Measurements from ENCODE around the gene GYPC.
"Not testable (repeated sequence)": the region's sequence is repeated elsewhere in the genome, so short reads cannot be mapped to it uniquely, and the experiment has no call there.

The GYPC gene

GRCh38 chr2:126665483-126665882, 9.5 kb downstream of the GYPC start:
- in situ Hi-C loops (cut with HindIII; ENCODE audit: low sequenced_read_pairs) = no loop called here

GRCh38 chr2:126668254-126668653, 12.3 kb downstream of the GYPC start:
- in situ Hi-C loops (cut with HindIII; ENCODE audit: low sequenced_read_pairs) = no loop called here

GRCh38 chr2:126669772-126670171, 13.8 kb downstream of the GYPC start:
- in situ Hi-C loops (cut with HindIII; ENCODE audit: low sequenced_read_pairs) = no loop called here

- in situ Hi-C loops (cut with HindIII; ENCODE audit: low sequenced_read_pairs) = no loop called here
Observed at GRCh38 chr2:126671488-126671887, 15.5 kb downstream of the GYPC start.

GRCh38 chr2:126672980-126673605, 17.1 kb downstream of the GYPC start:
- in situ Hi-C loops (cut with HindIII; ENCODE audit: low sequenced_read_pairs) = no loop called here

GRCh38 chr2:126674075-126674744, 18.3 kb downstream of the GYPC start:
- in situ Hi-C loops (cut with HindIII; ENCODE audit: low sequenced_read_pairs) = no loop called here

GRCh38 chr2:126675637-126676036, 19.7 kb downstream of the GYPC start:
- in situ Hi-C loops (cut with HindIII; ENCODE audit: low sequenced_read_pairs) = no loop called here

GRCh38 chr2:126676221-126677175, 20.5 kb downstream of the GYPC start:
- in situ Hi-C loops (cut with HindIII; ENCODE audit: low sequenced_read_pairs) = no loop called here

GRCh38 chr2:126677176-126677538, 21.2 kb downstream of the GYPC start:
- in situ Hi-C loops (cut with HindIII; ENCODE audit: low sequenced_read_pairs) = no loop called here

- in situ Hi-C loops (cut with HindIII; ENCODE audit: low sequenced_read_pairs) = no loop called here
Observed at GRCh38 chr2:126678269-126679065, 22.5 kb downstream of the GYPC start.

GRCh38 chr2:126679094-126679713, 23.2 kb downstream of the GYPC start:
- in situ Hi-C loops (cut with HindIII; ENCODE audit: low sequenced_read_pairs) = no loop called here

GRCh38 chr2:126681505-126681904, 25.5 kb downstream of the GYPC start:
- in situ Hi-C loops (cut with HindIII; ENCODE audit: low sequenced_read_pairs) = no loop called here

- in situ Hi-C loops (cut with HindIII; ENCODE audit: low sequenced_read_pairs) = no loop called here
Observed at GRCh38 chr2:126685629-126686028, 29.7 kb downstream of the GYPC start.

GRCh38 chr2:126686286-126686685, 30.3 kb downstream of the GYPC start:
- in situ Hi-C loops (cut with HindIII; ENCODE audit: low sequenced_read_pairs) = no loop called here

GRCh38 chr2:126686841-126687485, 31.0 kb downstream of the GYPC start:
- in situ Hi-C loops (cut with HindIII; ENCODE audit: low sequenced_read_pairs) = no loop called here

GRCh38 chr2:126687503-126687902, 31.5 kb downstream of the GYPC start:
- in situ Hi-C loops (cut with HindIII; ENCODE audit: low sequenced_read_pairs) = no loop called here

- in situ Hi-C loops (cut with HindIII; ENCODE audit: low sequenced_read_pairs) = not testable (repeated sequence)
Observed at GRCh38 chr2:126688594-126688993, 32.6 kb downstream of the GYPC start.

GRCh38 chr2:126692241-126692640, 36.3 kb downstream of the GYPC start:
- in situ Hi-C loops (cut with HindIII; ENCODE audit: low sequenced_read_pairs) = not testable (repeated sequence)

GRCh38 chr2:126692934-126693592, 37.1 kb downstream of the GYPC start:
- in situ Hi-C loops (cut with HindIII; ENCODE audit: low sequenced_read_pairs) = not testable (repeated sequence)

Measured in DLD1 (cell line).